Neural crest cell (in vitro differentiated cells): ENCODE measurements around the gene PDAP1. TPM values are rescaled to one million over a fixed set of nuclear protein-coding genes. Genes with fewer than 3 reads are reported as not detected.
"Not testable (repeated sequence)": the region's sequence is repeated elsewhere in the genome, so short reads cannot be mapped to it uniquely, and the experiment has no call there.

Experiments used
- DNase-seq: peaks from one replicate; pipeline ENCODE4 v3.0.0; 2021; ENCODE audit warnings: low read depth, mixed read lengths, low spot score
- H3K27ac Mint-ChIP-seq: one replicate; pipeline ENCODE4 v1.8.0; 2021; ENCODE audit warnings: mild to moderate bottlenecking, mixed read lengths; ENCODE audit not compliant: unreplicated experiment
- H3K27me3 Mint-ChIP-seq: 2 replicates; pipeline ENCODE4 v1.8.0; 2021; ENCODE audit warnings: low read depth, mild to moderate bottlenecking, mixed read lengths
- H3K36me3 Mint-ChIP-seq: 2 replicates; pipeline ENCODE4 v1.8.0; 2021; ENCODE audit warnings: low read depth, mild to moderate bottlenecking, mixed read lengths
- H3K4me1 Mint-ChIP-seq: 2 replicates; pipeline ENCODE4 v1.8.0; 2021; ENCODE audit warnings: mixed read lengths
- H3K4me3 Mint-ChIP-seq: one replicate; pipeline ENCODE4 v1.8.0; 2021; ENCODE audit warnings: mild to moderate bottlenecking, mixed read lengths
- H3K9me3 Mint-ChIP-seq: 2 replicates; pipeline ENCODE4 v1.8.0; 2021; ENCODE audit warnings: mixed read lengths
- CTCF ChIP-seq: fragments of 200-600 bp; sonication (generic); conservative IDR thresholded peaks from 2 replicates; pipeline ENCODE4 v1.5.0; 2021; ENCODE audit warnings: antibody characterized with exemption, mild to moderate bottlenecking
- total RNA-seq: library from RNA; stranded (reverse); gene quantifications from 2 replicates; pipeline ENCODE4 v1.2.1, GENCODE V29; 2021

PDAP1 gene
- total RNA-seq, 1 donor from 2014 or later: 146 TPM

GRCh38 chr7:99383203-99383602 lies 25.2 kb downstream of the PDAP1 start:
- Mint-ChIP-seq H3K4me3 (no peak overlapping the region), H3K4me1 (peaks cover 20% of the 10 kb centered on the region), H3K36me3 (peaks cover 2% of the 10 kb centered on the region), H3K27ac (no peak overlapping the region), H3K27me3 (no peaks in the 10 kb centered on the region), H3K9me3 (no peaks in the 10 kb centered on the region)
- no peak for DNase-seq
- no peak for TF ChIP-seq CTCF

- no peaks in the 10 kb centered on the region for H3K9me3 Mint-ChIP-seq
- H3K4me1 Mint-ChIP-seq: peaks cover 20% of the 10 kb centered on the region
- no peak for DNase-seq
- no peaks in the 10 kb centered on the region for H3K27me3 Mint-ChIP-seq
- H3K27ac Mint-ChIP-seq: no peak overlapping the region
- H3K4me3 Mint-ChIP-seq: no peak overlapping the region
- no peak for TF ChIP-seq CTCF
- peaks cover 2% of the 10 kb centered on the region for H3K36me3 Mint-ChIP-seq
Observed at GRCh38 chr7:99381664-99382075, 26.7 kb downstream of the PDAP1 start.

- Mint-ChIP-seq H3K27ac (no peak overlapping the region), H3K36me3 (peaks cover 2% of the 10 kb centered on the region), H3K27me3 (no peaks in the 10 kb centered on the region), H3K4me1 (peaks cover 20% of the 10 kb centered on the region), H3K9me3 (no peaks in the 10 kb centered on the region), H3K4me3 (peak overlapping the region; percentile 31)
- no peak for TF ChIP-seq CTCF
- DNase-seq: no peak
Observed at GRCh38 chr7:99380823-99381663, 27.4 kb downstream of the PDAP1 start.

GRCh38 chr7:99380032-99380822 lies 28.2 kb downstream of the PDAP1 start:
- no peaks in the 10 kb centered on the region for H3K27me3 Mint-ChIP-seq
- TF ChIP-seq CTCF: no peak
- no peaks in the 10 kb centered on the region for H3K9me3 Mint-ChIP-seq
- peak overlapping the region; percentile 38 for H3K4me3 Mint-ChIP-seq
- H3K27ac Mint-ChIP-seq: no peak overlapping the region
- peaks cover 20% of the 10 kb centered on the region for H3K4me1 Mint-ChIP-seq
- peaks cover 2% of the 10 kb centered on the region for H3K36me3 Mint-ChIP-seq
- DNase-seq: no peak

- not testable (repeated sequence) for DNase-seq, H3K36me3 Mint-ChIP-seq, H3K27ac Mint-ChIP-seq, H3K27me3 Mint-ChIP-seq, H3K9me3 Mint-ChIP-seq
- H3K4me3 Mint-ChIP-seq: peak overlapping the region; percentile 38
- H3K4me1 Mint-ChIP-seq: peaks cover 20% of the 10 kb centered on the region
Observed at GRCh38 chr7:99379693-99380031, 28.7 kb downstream of the PDAP1 start.
